ENCODE measurements around the gene ZKSCAN1. TPM values are rescaled to one million over a fixed set of nuclear protein-coding genes. Genes with fewer than 3 reads are reported as not detected.

ZKSCAN1 gene
- total RNA-seq, 1 donor from 2014 or later = 36.6 TPM

DNA sequence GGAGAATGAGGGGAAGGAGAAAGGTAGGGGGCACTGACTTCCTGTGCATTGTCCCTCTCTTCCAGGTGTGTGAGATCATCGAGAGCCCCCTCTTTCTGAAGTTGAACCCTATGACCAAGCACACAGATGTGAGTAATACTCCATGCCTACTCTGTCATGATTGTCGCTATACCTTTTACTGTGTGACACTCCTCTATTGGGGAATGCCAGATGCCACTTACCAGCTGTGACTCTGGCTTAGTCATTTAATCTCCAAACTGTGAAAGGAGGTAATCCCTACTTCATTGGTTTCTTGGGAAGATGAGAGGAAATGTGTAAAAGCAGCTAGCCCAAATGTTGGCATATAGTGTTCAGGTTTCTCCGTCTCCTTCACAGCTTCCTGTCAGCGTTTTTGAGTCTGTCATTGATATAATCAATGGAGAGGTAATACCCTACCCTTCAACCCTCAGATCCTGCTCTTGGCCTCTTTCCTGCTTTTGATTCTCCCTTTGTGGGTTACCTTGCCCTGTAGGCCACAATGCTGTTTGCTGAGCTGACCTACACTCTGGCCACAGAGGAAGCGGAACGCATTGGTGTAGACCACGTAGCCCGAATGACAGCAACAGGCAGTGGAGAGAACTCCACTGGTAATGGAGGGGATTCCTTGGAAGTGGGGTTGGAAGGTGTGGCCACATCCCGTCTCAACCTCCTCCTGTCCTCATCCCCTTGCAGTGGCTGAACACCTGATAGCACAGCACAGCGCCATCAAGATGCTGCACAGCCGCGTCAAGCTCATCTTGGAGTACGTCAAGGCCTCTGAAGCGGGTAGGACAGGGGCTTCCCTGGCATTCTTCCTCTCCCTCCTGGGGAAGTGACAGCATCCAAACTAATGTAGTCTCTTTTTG is 75.4 kb downstream of the ZKSCAN1 start:
- H3K27me3 ChIP-seq = no peaks in the 10 kb centered on the region
- TF ChIP-seq POLR2AphosphoS5 (IDR thresholded peaks at IDR 0.05; ENCODE audit: insufficient read depth in 1 of 2, low read depth in 1 of 2) (no peak), POLR2A (IDR thresholded peaks at IDR 0.05) (no peak), CTCF (IDR thresholded peaks at IDR 0.05) (no peak)
- no peak overlapping the region for H3K4me3 ChIP-seq
- peaks cover 8 to 46% of the 10 kb centered on the region in 2 donors for H3K36me3 ChIP-seq
- DNase-seq (ENCODE audit: extremely low spot score in 2 of 2) = no peak
- peaks cover 24% of the 10 kb centered on the region for H3K4me1 ChIP-seq
- intact Hi-C loops (cut with DNase I) = no loop called here
- no peak overlapping the region for H3K27ac ChIP-seq
- no peaks in the 10 kb centered on the region for H3K9me3 ChIP-seq

Other genes with a start within 250 kb of the ZKSCAN1 start
- not detected for gene CYP3A4, start 231.4 kb upstream of the ZKSCAN1 start, total RNA-seq
- not detected for gene CYP3A43, start 187.6 kb upstream of the ZKSCAN1 start, total RNA-seq
- not detected for gene OR2AE1, start 138.6 kb upstream of the ZKSCAN1 start, total RNA-seq
- 33.1 TPM for gene TRIM4, start 96.1 kb upstream of the ZKSCAN1 start, total RNA-seq
- not detected for gene GJC3, start 86.0 kb upstream of the ZKSCAN1 start, total RNA-seq
- gene AZGP1, start 39.6 kb upstream of the ZKSCAN1 start, total RNA-seq = 2.7 TPM
- gene ZSCAN21, start 34.2 kb downstream of the ZKSCAN1 start, total RNA-seq = 19.9 TPM
- gene ZNF3, start 66.1 kb downstream of the ZKSCAN1 start, total RNA-seq = 16.7 TPM
- 59.9 TPM for gene COPS6, start 73.4 kb downstream of the ZKSCAN1 start, total RNA-seq
- 35.1 TPM for gene MCM7, start 85.8 kb downstream of the ZKSCAN1 start, total RNA-seq
- gene AP4M1, start 86.0 kb downstream of the ZKSCAN1 start, total RNA-seq = 26.3 TPM
- gene TAF6, start 103.8 kb downstream of the ZKSCAN1 start, total RNA-seq = 54.3 TPM
- gene CNPY4, start 104.0 kb downstream of the ZKSCAN1 start, total RNA-seq = 14.5 TPM
- 2.9 TPM for gene MBLAC1, start 111.4 kb downstream of the ZKSCAN1 start, total RNA-seq
- 161 TPM for gene LAMTOR4, start 133.3 kb downstream of the ZKSCAN1 start, total RNA-seq
- 18.2 TPM for gene TRAPPC14, start 143.1 kb downstream of the ZKSCAN1 start, total RNA-seq
- gene GAL3ST4, start 153.0 kb downstream of the ZKSCAN1 start, total RNA-seq = 4.2 TPM
- 7.4 TPM for gene GPC2, start 161.8 kb downstream of the ZKSCAN1 start, total RNA-seq
- not detected for gene STAG3, start 162.3 kb downstream of the ZKSCAN1 start, total RNA-seq
- 1.7 TPM for gene PVRIG, start 204.4 kb downstream of the ZKSCAN1 start, total RNA-seq